ENCODE measurements around the gene HLTF.

DNA sequence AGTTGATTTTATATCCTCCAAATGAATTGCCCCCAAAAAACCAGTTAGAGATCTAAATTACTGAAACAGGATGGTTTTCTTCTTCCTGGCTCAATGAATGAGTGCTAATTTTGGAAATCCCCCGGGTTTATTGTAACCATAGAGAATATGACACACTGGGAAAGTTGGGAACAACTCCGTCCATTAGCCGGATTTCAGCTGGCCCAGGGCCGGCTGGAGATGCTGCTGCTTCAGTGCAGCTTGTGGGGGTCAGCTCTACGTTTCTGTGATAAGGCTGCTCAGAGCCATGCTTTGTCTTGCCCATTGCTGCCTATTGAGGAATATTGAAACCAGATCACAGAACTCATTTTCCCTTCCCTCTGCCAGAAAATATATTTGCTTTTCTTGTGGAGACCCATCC, 74.7 kb downstream of the HLTF start:
- TF ChIP-seq POLR2A (IDR thresholded peaks at IDR 0.05; ENCODE audit: low read depth): no peak
- TF ChIP-seq, protein P1, sequence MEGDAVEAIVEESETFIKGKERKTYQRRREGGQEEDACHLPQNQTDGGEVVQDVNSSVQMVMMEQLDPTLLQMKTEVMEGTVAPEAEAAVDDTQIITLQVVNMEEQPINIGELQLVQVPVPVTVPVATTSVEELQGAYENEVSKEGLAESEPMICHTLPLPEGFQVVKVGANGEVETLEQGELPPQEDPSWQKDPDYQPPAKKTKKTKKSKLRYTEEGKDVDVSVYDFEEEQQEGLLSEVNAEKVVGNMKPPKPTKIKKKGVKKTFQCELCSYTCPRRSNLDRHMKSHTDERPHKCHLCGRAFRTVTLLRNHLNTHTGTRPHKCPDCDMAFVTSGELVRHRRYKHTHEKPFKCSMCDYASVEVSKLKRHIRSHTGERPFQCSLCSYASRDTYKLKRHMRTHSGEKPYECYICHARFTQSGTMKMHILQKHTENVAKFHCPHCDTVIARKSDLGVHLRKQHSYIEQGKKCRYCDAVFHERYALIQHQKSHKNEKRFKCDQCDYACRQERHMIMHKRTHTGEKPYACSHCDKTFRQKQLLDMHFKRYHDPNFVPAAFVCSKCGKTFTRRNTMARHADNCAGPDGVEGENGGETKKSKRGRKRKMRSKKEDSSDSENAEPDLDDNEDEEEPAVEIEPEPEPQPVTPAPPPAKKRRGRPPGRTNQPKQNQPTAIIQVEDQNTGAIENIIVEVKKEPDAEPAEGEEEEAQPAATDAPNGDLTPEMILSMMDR (IDR thresholded peaks at IDR 0.05): no peak

Measured in esophagus muscularis mucosa (tissue), 3 donors.